ENCODE measurements around the gene PYDC2.

GRCh38 chr3:191444569-191444968, 16.4 kb upstream of the PYDC2 start:
- no peak for TF ChIP-seq GATA2 (IDR thresholded peaks at IDR 0.05; ENCODE audit: low read depth, low read length)
- no peak for TF ChIP-seq GATA3 (IDR thresholded peaks at IDR 0.05; ENCODE audit: low read depth, low read length)
